ENCODE data around the gene SLC22A13. TPM values are rescaled to one million over a fixed set of nuclear protein-coding genes. Genes with fewer than 3 reads are reported as not detected.
A peak's percentile ranks its signal among the peaks of the same experiment; 100 is the strongest.

Gene SLC22A13
- total RNA-seq, 2 experiments from 2014 or later, result 0.57 to 0.61 TPM

GRCh38 chr3:38247366-38248035 lies 18.1 kb upstream of the SLC22A13 start:
- Mint-ChIP-seq H3K36me3 (peaks cover 43% of the 10 kb centered on the region), H3K27ac (no peak overlapping the region), H3K4me1 (peaks cover 7% of the 10 kb centered on the region), H3K9me3 (no peaks in the 10 kb centered on the region), H3K4me3 (no peak overlapping the region), H3K27me3 (no peaks in the 10 kb centered on the region)
- DNase-seq (no peak), ATAC-seq (ENCODE audit: low read depth) (no peak)
- POLR2A ChIA-PET, result no interaction called here

GRCh38 chr3:38250198-38250597 lies 15.4 kb upstream of the SLC22A13 start:
- Mint-ChIP-seq H3K36me3 (peaks cover 56% of the 10 kb centered on the region), H3K9me3 (no peaks in the 10 kb centered on the region)

GRCh38 chr3:38251197-38251596 lies 14.4 kb upstream of the SLC22A13 start:
- Mint-ChIP-seq H3K27ac (no peak overlapping the region), H3K4me1 (peaks cover 9% of the 10 kb centered on the region), H3K36me3 (peaks cover 60% of the 10 kb centered on the region), H3K27me3 (no peaks in the 10 kb centered on the region), H3K4me3 (no peak overlapping the region), H3K9me3 (no peaks in the 10 kb centered on the region)
- POLR2A ChIA-PET, result no interaction called here
- no peak for DNase-seq
- ATAC-seq (ENCODE audit: low read depth), result no peak

More at GRCh38 chr3:38250198-38250597, 15.4 kb upstream of the SLC22A13 start:
- Mint-ChIP-seq H3K27ac (no peak overlapping the region), H3K27me3 (no peaks in the 10 kb centered on the region), H3K4me3 (no peak overlapping the region), H3K4me1 (peaks cover 9% of the 10 kb centered on the region)
- POLR2A ChIA-PET, result no interaction called here
- ATAC-seq (ENCODE audit: low read depth), result no peak
- DNase-seq, result no peak

GRCh38 chr3:38253704-38254103 lies 11.9 kb upstream of the SLC22A13 start:
- peaks cover 12% of the 10 kb centered on the region for H3K4me1 Mint-ChIP-seq
- no peak for ATAC-seq (ENCODE audit: low read depth)
- no peaks in the 10 kb centered on the region for H3K27me3 Mint-ChIP-seq
- H3K9me3 Mint-ChIP-seq, result no peaks in the 10 kb centered on the region
- H3K27ac Mint-ChIP-seq, result no peak overlapping the region
- DNase-seq, result no peak
- POLR2A ChIA-PET, result no interaction called here
- H3K4me3 Mint-ChIP-seq, result no peak overlapping the region
- H3K36me3 Mint-ChIP-seq, result peaks cover 60% of the 10 kb centered on the region

GRCh38 chr3:38254872-38255271 lies 10.7 kb upstream of the SLC22A13 start:
- Mint-ChIP-seq H3K27ac (no peak overlapping the region), H3K36me3 (peaks cover 52% of the 10 kb centered on the region), H3K4me3 (no peak overlapping the region), H3K4me1 (peaks cover 17% of the 10 kb centered on the region), H3K9me3 (no peaks in the 10 kb centered on the region), H3K27me3 (no peaks in the 10 kb centered on the region)
- no peak for ATAC-seq (ENCODE audit: low read depth)
- POLR2A ChIA-PET, result no interaction called here
- no peak for DNase-seq

GRCh38 chr3:38255627-38256026 lies 10.0 kb upstream of the SLC22A13 start:
- no peak for DNase-seq
- ATAC-seq (ENCODE audit: low read depth), result no peak
- no peak overlapping the region for H3K27ac Mint-ChIP-seq
- peaks cover 56% of the 10 kb centered on the region for H3K36me3 Mint-ChIP-seq
- no peak overlapping the region for H3K4me3 Mint-ChIP-seq
- H3K27me3 Mint-ChIP-seq, result no peaks in the 10 kb centered on the region
- H3K9me3 Mint-ChIP-seq, result no peaks in the 10 kb centered on the region
- POLR2A ChIA-PET, result no interaction called here
- H3K4me1 Mint-ChIP-seq, result peaks cover 24% of the 10 kb centered on the region

GRCh38 chr3:38257583-38257982 lies 8.0 kb upstream of the SLC22A13 start:
- H3K4me1 Mint-ChIP-seq, result peaks cover 24% of the 10 kb centered on the region
- H3K27me3 Mint-ChIP-seq, result no peaks in the 10 kb centered on the region
- no peak overlapping the region for H3K4me3 Mint-ChIP-seq
- H3K27ac Mint-ChIP-seq, result no peak overlapping the region
- ATAC-seq (ENCODE audit: low read depth), result no peak
- POLR2A ChIA-PET, result no interaction called here
- no peaks in the 10 kb centered on the region for H3K9me3 Mint-ChIP-seq
- peaks cover 50% of the 10 kb centered on the region for H3K36me3 Mint-ChIP-seq
- no peak for DNase-seq

- POLR2A ChIA-PET, result no interaction called here
- DNase-seq, result no peak
Measured at GRCh38 chr3:38260474-38260873, 5.1 kb upstream of the SLC22A13 start.

GRCh38 chr3:38264353-38264771 lies 1.2 kb upstream of the SLC22A13 start:
- H3K4me1 Mint-ChIP-seq, result peaks cover 30% of the 10 kb centered on the region
- no peak overlapping the region for H3K27ac Mint-ChIP-seq
- POLR2A ChIA-PET, result no interaction called here
- DNase-seq (no peak), ATAC-seq (ENCODE audit: low read depth) (no peak)
- no peaks in the 10 kb centered on the region for H3K27me3 Mint-ChIP-seq
- H3K4me3 Mint-ChIP-seq, result no peak overlapping the region
- H3K9me3 Mint-ChIP-seq, result no peaks in the 10 kb centered on the region
- peaks cover 13% of the 10 kb centered on the region for H3K36me3 Mint-ChIP-seq

More at GRCh38 chr3:38260474-38260873, 5.1 kb upstream of the SLC22A13 start:
- no peaks in the 10 kb centered on the region for H3K27me3 Mint-ChIP-seq
- peaks cover 28% of the 10 kb centered on the region for H3K4me1 Mint-ChIP-seq
- no peaks in the 10 kb centered on the region for H3K9me3 Mint-ChIP-seq
- peak overlapping the region; percentile 41 for H3K4me3 Mint-ChIP-seq
- H3K27ac Mint-ChIP-seq, result no peak overlapping the region
- H3K36me3 Mint-ChIP-seq, result peaks cover 25% of the 10 kb centered on the region
- ATAC-seq (ENCODE audit: low read depth), result no peak

- Mint-ChIP-seq H3K36me3 (peaks cover 13% of the 10 kb centered on the region), H3K9me3 (no peaks in the 10 kb centered on the region), H3K27ac (no peak overlapping the region), H3K4me1 (peaks cover 26% of the 10 kb centered on the region), H3K4me3 (no peak overlapping the region), H3K27me3 (no peaks in the 10 kb centered on the region)
- DNase-seq (no peak), ATAC-seq (ENCODE audit: low read depth) (no peak)
- POLR2A ChIA-PET, result no interaction called here
Measured at GRCh38 chr3:38264779-38265178, 833 bp upstream of the SLC22A13 start.

GRCh38 chr3:38266810-38267209 lies 1.2 kb downstream of the SLC22A13 start:
- Mint-ChIP-seq H3K36me3 (peaks cover 7% of the 10 kb centered on the region), H3K9me3 (peaks cover 1% of the 10 kb centered on the region), H3K4me3 (no peak overlapping the region), H3K4me1 (peaks cover 18% of the 10 kb centered on the region), H3K27me3 (no peaks in the 10 kb centered on the region), H3K27ac (no peak overlapping the region)
- DNase-seq (no peak), ATAC-seq (ENCODE audit: low read depth) (no peak)
- POLR2A ChIA-PET, result no interaction called here

GRCh38 chr3:38267662-38268061 lies 2.0 kb downstream of the SLC22A13 start:
- peak overlapping the region; percentile 19 for H3K27ac Mint-ChIP-seq
- no peak overlapping the region for H3K4me3 Mint-ChIP-seq
- peaks cover 1% of the 10 kb centered on the region for H3K9me3 Mint-ChIP-seq
- H3K4me1 Mint-ChIP-seq, result peaks cover 18% of the 10 kb centered on the region
- ATAC-seq (ENCODE audit: low read depth), result no peak
- DNase-seq, result no peak
- POLR2A ChIA-PET, result no interaction called here
- peaks cover 5% of the 10 kb centered on the region for H3K36me3 Mint-ChIP-seq
- H3K27me3 Mint-ChIP-seq, result no peaks in the 10 kb centered on the region

- H3K4me1 Mint-ChIP-seq, result peaks cover 18% of the 10 kb centered on the region
- ATAC-seq (ENCODE audit: low read depth), result no peak
- peaks cover 5% of the 10 kb centered on the region for H3K36me3 Mint-ChIP-seq
- no peak overlapping the region for H3K4me3 Mint-ChIP-seq
- no peaks in the 10 kb centered on the region for H3K27me3 Mint-ChIP-seq
- peaks cover 1% of the 10 kb centered on the region for H3K9me3 Mint-ChIP-seq
- POLR2A ChIA-PET, result no interaction called here
- no peak for DNase-seq
- H3K27ac Mint-ChIP-seq, result no peak overlapping the region
Measured at GRCh38 chr3:38268087-38268486, 2.5 kb downstream of the SLC22A13 start.

- Mint-ChIP-seq H3K36me3 (peaks cover 5% of the 10 kb centered on the region), H3K4me3 (no peak overlapping the region)
Measured at GRCh38 chr3:38268522-38268921, 2.9 kb downstream of the SLC22A13 start.

More at GRCh38 chr3:38268522-38268921, 2.9 kb downstream of the SLC22A13 start:
- H3K9me3 Mint-ChIP-seq, result peaks cover 1% of the 10 kb centered on the region
- H3K4me1 Mint-ChIP-seq, result peaks cover 15% of the 10 kb centered on the region
- no peak overlapping the region for H3K27ac Mint-ChIP-seq
- POLR2A ChIA-PET, result no interaction called here
- no peaks in the 10 kb centered on the region for H3K27me3 Mint-ChIP-seq
- DNase-seq, result no peak
- ATAC-seq (ENCODE audit: low read depth), result no peak

Data from activated naive CD8-positive, alpha-beta T cell treated with anti-CD3 and anti-CD28 coated beads, Interleukin-2, amount 10 ng/mL, durations not matched to agents 7 days and 5 days (primary cell).